Stimulated activated CD8-positive, alpha-beta memory T cell treated with anti-CD3 and anti-CD28 coated beads, Interleukin-12 subunit alpha, Interleukin-12 subunit beta, amount 100 ng/mL, for 24 hours (primary cell): Measurements from ENCODE around the gene MORN2.

Source experiments
- DNase-seq: peaks from one replicate; pipeline ENCODE4 v3.0.0-alpha.2; 2020; ENCODE audit errors: extremely low read depth

The MORN2 gene

DNA sequence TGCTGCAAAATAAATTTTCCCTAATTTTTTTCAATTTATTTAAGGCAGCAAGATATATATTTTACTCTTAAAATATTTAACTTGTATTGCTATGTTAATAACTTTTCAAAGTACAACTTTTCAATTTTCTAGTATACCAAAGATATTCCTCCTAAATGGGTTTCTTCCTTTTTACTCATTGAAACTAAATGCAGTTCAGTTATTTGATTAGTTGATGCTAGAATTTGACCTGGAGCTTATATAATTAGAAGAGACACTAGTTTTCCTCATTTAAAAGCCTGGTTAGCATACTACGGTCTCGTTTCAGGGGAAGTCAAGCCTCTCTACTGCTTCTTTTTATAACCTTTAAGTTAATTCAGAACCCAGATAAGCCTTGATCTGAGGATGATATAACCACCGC, 13.8 kb downstream of the MORN2 start, which contains the start of gene ARHGEF33:
TSS of gene ARHGEF33 (plus strand) at position 301 of the 400 bp plus-strand sequence. CDS start 29,573 bp downstream, outside the sequence.
- no peak for DNase-seq

DNA sequence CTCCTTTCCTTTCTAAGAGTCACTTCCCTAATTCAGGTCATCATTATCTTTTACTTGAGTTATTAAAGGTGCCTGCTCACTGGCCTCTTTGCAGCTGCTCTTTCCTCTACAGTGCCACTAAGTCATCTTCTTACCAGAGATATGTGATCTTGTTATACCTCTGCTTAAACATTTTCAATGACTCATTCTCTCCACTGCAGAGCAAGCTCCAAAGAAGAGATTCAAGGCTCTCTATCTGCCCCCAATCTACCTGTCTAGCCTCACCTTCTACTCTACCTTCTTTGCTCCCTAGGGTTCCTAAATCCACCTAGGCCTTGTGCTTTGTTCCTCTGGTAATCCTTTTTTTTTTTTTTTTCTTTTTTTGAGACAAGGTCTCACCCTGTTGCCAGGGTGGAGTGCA, 17.0 kb downstream of the MORN2 start:
- no peak for DNase-seq

DNA sequence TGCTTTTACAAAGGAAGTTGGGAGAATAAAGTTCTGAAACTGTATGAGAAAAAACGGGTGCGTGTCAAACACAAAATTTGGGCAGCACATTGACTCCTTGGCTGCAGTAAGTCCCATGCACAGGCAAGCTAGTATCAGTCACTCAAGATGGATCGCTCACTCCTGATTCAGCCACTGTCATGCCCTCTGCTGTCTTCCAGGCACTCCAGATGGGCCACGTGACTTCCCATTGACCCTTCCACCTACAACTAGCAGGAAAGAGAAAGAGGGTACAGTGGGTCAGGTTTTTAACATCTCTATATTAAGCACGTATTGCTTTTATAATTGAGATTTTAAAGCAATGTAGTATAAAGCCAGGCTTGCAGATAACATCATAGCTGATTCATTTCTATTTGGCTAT, 22.5 kb downstream of the MORN2 start:
- no peak for DNase-seq

DNA sequence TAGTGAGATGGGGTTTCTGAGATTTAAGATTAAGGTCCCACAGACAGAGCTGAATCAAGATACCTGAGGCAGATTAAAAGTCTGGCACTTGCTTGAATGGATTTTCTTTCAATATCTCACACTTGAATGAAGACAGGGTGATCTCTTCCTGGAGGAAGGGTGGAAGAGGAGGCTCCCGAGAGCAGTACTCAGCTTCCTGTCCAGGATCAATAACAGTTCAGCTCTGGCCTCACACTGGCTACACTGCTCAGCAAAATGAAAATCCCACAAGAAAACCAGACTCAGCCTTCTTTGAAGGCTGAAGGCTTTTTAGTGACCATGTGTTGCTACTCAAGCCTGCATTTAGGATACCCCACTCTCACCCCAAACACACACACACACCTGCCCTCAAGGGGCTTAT, 24.9 kb downstream of the MORN2 start:
- no peak for DNase-seq

DNA sequence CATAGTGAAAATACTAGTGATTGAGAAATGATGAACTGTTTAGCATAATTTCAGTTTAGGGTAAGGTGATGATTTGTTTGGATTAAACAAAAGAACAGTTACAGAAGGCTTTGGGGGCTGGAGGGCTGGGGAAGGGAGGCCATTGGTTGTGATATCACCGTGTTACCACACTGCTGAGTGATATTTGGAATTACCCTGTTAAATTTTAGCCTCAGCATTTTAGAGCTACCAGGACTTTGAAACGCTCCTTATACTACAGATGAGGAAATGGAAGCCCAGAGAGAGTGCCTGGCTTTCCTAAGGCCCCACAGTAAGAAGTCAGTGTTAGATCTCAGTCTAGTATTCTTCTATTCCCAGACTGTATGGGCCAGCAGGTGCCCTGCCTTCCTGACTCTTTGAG, 29.5 kb downstream of the MORN2 start:
- no peak for DNase-seq

DNA sequence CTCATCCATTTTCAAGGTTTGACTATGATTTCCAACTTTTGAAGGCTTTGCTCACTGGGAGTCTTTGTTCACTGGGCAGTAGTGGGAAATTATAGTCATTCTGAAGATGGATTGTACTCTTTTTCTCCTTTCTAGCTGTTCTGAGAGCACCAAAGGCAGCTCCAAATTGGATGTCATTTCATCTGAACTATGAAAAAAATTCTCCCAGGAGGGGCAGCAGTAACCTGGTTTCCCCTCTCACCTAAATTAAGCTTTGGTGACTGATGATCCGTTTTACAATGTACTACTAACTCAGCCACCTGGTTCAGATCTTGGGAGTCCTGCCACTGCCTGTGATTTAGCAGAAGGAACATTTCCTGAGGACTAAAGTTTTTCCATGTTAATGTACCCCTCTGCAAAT, 31.5 kb downstream of the MORN2 start:
- no peak for DNase-seq

DNA sequence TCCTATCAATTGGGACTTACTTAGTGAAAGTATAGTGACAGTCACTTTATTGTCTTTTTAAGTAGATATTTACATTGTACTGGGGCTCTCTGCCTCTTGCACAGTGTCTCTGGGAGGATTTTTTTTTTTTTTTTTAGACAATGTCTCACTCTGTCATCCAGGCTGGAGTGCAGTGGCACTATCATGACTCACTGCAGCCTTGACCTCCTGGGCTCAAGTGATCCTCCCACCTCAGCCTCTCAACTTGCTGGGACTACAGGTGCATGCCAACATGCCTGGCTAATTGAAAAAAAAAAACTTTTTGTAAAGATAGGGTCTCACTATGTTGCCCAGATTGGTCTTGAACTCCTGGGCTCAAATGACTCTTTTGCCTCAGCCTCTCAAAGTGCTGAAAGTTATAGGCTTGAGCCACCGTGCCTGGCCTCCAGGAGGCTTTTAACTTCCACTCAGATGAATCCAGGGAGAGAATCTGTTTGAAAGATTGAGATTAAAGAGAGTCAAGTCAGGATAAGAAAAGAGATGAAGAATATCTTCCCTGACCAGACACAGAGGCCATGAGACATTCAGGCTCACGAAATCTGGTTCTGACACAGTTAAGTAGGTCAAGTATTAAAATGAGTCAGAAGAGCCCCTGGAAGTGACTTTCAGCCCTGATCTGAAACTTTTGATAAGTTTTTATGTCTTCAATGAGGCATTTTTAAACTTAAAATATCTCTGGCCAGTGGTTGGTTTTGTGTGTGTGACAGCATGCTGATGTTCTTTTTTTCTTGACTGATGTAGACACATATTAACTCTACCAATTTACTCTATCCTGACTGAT, 32.2 kb downstream of the MORN2 start:
- no peak for DNase-seq

DNA sequence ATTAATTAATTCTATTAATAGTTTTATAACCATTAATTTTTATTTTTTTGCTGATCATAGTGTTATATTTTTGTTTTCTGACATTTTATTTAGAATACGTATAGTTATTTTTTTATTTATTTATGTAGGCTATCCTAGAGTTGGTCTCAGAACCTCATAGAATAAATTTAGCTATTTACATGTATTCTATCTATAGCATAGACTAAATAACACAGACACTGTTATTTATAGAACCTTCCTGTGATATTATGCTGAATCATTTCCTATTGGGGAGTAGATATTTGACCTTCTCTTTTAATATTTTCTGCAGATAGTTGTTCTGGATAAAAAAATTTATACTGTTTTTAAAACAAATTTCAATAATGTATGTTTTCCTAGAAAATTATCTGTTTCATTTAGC, 34.1 kb downstream of the MORN2 start:
- no peak for DNase-seq

DNA sequence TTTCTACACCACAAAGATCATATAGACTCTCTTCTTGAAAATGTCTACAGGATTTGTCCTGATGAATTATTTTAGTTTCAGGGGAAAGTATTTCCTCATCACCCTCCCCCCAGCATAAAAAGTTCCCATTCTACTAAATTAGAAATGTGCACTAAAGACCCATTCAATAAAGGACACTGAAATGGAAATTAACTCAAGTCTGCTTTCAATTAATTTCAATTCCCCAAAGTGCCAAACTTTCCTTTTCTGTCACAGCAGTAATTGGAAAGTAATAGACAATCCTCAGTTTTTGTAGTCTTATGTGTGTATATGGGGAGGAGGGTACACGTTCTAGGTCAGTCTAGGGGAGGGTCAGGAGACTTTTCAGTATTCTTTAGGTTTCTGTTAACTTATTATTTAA, 35.4 kb downstream of the MORN2 start:
- DNase-seq: no peak

DNA sequence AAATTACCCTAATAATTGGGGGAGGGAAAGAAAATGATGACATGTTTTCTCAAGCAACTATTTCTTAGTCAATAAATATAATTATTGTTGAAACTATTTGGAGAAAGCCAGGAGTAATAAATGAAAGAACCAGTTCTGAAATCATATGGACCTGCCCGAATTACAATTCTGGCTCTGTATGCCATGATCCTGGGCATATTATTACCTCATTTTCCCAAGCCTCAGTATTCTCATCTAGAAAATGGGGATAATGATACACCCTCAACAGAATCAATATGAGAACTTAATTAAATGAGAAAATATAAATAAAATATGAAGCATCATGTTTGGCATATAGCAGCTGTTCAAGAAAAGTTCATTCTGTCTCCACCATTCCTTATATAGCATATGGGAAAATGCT, 36.8 kb downstream of the MORN2 start:
- DNase-seq: no peak

DNA sequence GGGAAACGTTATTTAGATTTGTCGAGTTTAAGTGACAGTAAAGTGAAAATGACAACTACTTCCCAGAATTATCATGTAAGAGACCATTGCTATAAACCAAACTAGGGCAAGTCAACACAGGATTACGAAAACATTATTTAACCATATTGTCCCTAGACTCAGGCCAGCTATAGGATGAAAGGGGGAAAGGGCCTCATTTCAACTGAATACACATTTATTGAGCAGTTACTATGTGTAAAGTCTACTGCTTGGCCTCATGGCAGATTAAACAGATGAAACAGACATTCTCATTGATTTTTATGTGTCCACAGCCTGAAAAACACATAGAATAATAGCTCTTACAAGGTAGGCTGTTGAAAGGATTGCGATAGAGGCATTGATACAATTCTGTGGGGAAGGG, 46.6 kb downstream of the MORN2 start:
- DNase-seq: no peak

DNA sequence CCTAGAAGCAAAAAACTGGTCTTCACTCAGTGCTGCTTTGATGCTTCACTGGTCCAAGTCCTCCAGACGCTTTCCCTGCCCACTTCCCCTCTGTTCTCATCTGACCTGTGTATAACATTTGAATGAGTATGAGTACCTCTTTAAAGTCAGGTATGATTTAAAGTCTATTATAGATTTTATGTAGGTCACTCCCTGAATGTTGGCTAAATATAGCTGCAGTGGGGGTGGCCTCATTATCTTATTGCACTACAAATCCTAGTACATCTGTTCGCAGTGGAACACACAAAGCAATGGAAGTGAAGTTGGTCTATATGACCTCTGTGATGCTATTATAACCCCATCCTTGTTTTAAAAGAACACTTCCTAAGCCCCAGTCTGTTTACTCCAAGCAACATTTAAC, 47.1 kb downstream of the MORN2 start:
- DNase-seq: no peak

DNA sequence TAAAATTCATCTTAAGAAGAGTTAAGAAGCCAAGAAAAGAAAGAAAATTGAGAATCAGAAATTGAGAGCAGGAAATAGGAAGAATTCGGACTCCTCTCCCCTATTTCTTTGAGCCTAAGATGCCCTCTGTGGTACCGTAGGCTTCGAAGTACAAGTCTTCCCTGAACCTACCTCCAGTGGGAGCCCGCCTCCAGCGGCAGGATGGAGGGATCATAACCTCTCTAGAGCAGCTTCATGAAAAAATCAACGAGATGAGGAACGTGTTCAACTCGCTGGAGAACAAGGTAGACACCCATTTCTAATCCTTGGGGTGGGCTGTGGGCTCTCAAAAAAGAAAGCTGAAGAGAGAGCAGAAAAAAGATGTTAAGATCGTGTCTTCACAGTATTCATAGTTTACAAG, 50.2 kb downstream of the MORN2 start:
- no peak for DNase-seq

DNA sequence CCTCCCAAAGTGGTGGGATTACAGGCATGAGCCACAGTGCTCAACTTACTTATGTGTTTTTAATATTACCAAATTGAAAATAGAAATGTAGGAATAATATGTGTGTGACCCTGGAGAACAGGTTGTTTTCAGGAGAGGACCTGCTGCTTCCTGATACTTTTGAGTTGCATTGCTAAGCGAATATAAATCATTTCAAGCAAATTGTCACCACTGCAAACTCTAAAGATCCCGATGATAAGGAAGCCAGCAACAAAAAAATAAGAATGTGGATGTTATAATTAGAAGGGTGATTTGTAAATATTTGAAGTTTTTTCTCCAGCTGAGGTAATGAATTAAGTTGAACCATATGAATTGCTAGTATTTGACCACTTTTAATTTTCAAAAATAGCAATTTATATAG, 54.8 kb downstream of the MORN2 start:
- DNase-seq: no peak
